CD14-positive monocyte (primary cell): ENCODE results near the gene MEIS1. TPM values are rescaled to one million over a fixed set of nuclear protein-coding genes. Genes with fewer than 3 reads are reported as not detected.

Experiments used
- DNase-seq, 3 donors: peaks; one replicate each; pipeline ENCODE4 v3.0.0-alpha.2; 2011 to 2022
- H2AFZ ChIP-seq: 2 replicates; pipeline ENCODE4 v1.6.0; 2012; ENCODE audit warnings: mild to moderate bottlenecking, low read depth, low read length, inconsistent platforms; ENCODE audit not compliant: insufficient read depth, poor library complexity, severe bottlenecking
- H3K27ac ChIP-seq, 2 donors: 1 replicate in 1 of 2; 2 replicates in 1 of 2; pipeline ENCODE4 v1.5.1; 2012 to 2013; ENCODE audit warnings: low read length in 2 of 2, control low read depth in 1 of 2, inconsistent platforms in 1 of 2, low read depth in 1 of 2, mild to moderate bottlenecking in 1 of 2
- H3K27me3 ChIP-seq, 2 donors: one replicate each; pipeline versions ENCODE4 v1.6.0 to v1.6.1; 2011 to 2013; ENCODE audit warnings: low read length in 2 of 2; ENCODE audit not compliant: control insufficient read depth in 2 of 2, insufficient read depth in 2 of 2
- H3K36me3 ChIP-seq, 2 donors: replicated peaks in 1 of 2; 1 replicate in 1 of 2; 2 replicates in 1 of 2; pipeline versions ENCODE4 v1.5.1 to v1.6.1; 2012 to 2013; ENCODE audit warnings: low read length in 2 of 2, control low read depth in 1 of 2, inconsistent platforms in 1 of 2, mild to moderate bottlenecking in 1 of 2; ENCODE audit not compliant: insufficient read depth in 2 of 2, control insufficient read depth in 1 of 2
- H3K4me1 ChIP-seq, 2 donors: 1 replicate in 1 of 2; 2 replicates in 1 of 2; pipeline versions ENCODE4 v1.5.1 to v1.6.1; 2012 to 2013; ENCODE audit warnings: low read length in 2 of 2, control low read depth in 1 of 2, inconsistent platforms in 1 of 2, mild to moderate bottlenecking in 1 of 2, moderate library complexity in 1 of 2; ENCODE audit not compliant: insufficient read depth in 2 of 2, control insufficient read depth in 1 of 2
- H3K4me2 ChIP-seq: replicated peaks from 2 replicates; pipeline ENCODE3; 2012; ENCODE audit warnings: low read length, moderate library complexity, mild to moderate bottlenecking; ENCODE audit not compliant: poor library complexity, severe bottlenecking; ENCODE audit errors: extremely low read depth
- H3K4me3 ChIP-seq, 3 experiments: fragments of 200-600 bp in 1 of 3; sonication (generic) in 1 of 3; replicated peaks in 1 of 3; 1 replicate in 2 of 3; 2 replicates in 1 of 3; pipeline ENCODE4 v1.5.1; 2011 to 2013; ENCODE audit warnings: low read length in 3 of 3, mild to moderate bottlenecking in 3 of 3, control low read depth in 2 of 3, low read depth in 2 of 3, inconsistent platforms in 1 of 3, moderate library complexity in 1 of 3
- H3K79me2 ChIP-seq: 2 replicates; pipeline ENCODE4 v1.6.0; 2012; ENCODE audit warnings: mild to moderate bottlenecking, control low read depth, inconsistent platforms, low read length, moderate library complexity; ENCODE audit not compliant: insufficient read depth
- H3K9ac ChIP-seq: 2 replicates; pipeline ENCODE4 v1.6.0; 2017; ENCODE audit warnings: low read length, mild to moderate bottlenecking; ENCODE audit not compliant: insufficient read depth, poor library complexity, severe bottlenecking
- H3K9me3 ChIP-seq, 2 donors: replicated peaks in 1 of 2; 1 replicate in 1 of 2; 2 replicates in 1 of 2; pipeline versions ENCODE4 v1.5.1 to v1.6.1; 2012 to 2013; ENCODE audit warnings: low read length in 2 of 2, control low read depth in 1 of 2; ENCODE audit not compliant: control insufficient read depth in 1 of 2, insufficient read depth in 1 of 2
- H4K20me1 ChIP-seq: 2 replicates; pipeline ENCODE4 v1.6.0; 2012; ENCODE audit warnings: mild to moderate bottlenecking, low read length, control low read depth, moderate library complexity; ENCODE audit not compliant: insufficient read depth
- H3K27ac Mint-ChIP-seq, 7 donors: one replicate each; pipeline ENCODE4 v1.8.0; 2020; ENCODE audit warnings: mild to moderate bottlenecking in 7 of 7, mixed read lengths in 7 of 7, moderate library complexity in 6 of 7, inconsistent platforms in 2 of 7
- H3K27me3 Mint-ChIP-seq, 3 donors: one replicate each; pipeline ENCODE4 v1.8.0; 2021 to 2022; ENCODE audit warnings: low read depth in 3 of 3, mild to moderate bottlenecking in 3 of 3, mixed read lengths in 3 of 3, moderate library complexity in 3 of 3, inconsistent platforms in 1 of 3
- H3K36me3 Mint-ChIP-seq, 2 donors: one replicate each; pipeline ENCODE4 v1.8.0; 2020; ENCODE audit warnings: mixed read lengths in 2 of 2, inconsistent platforms in 1 of 2, mild to moderate bottlenecking in 1 of 2
- H3K4me1 Mint-ChIP-seq: one replicate; pipeline ENCODE4 v1.8.0; 2020; ENCODE audit warnings: mild to moderate bottlenecking, mixed read lengths
- H3K4me3 Mint-ChIP-seq, 2 donors: one replicate each; pipeline ENCODE4 v1.8.0; 2020; ENCODE audit warnings: mild to moderate bottlenecking in 2 of 2, mixed read lengths in 2 of 2, moderate library complexity in 1 of 2
- H3K9me3 Mint-ChIP-seq, 7 donors: one replicate each; pipeline ENCODE4 v1.8.0; 2020 to 2022; ENCODE audit warnings: mixed read lengths in 7 of 7, mild to moderate bottlenecking in 6 of 7, moderate library complexity in 6 of 7, inconsistent platforms in 2 of 7
- WGBS: methylation state at CpG from one replicate; pipeline ENCODE4 v1.1.5; 2013; ENCODE audit warnings: missing lambda C conversion rate; ENCODE audit not compliant: insufficient coverage; 5-methylcytosine and 5-hydroxymethylcytosine counted together
- intact Hi-C, 2 donors: fragments of 100-400 bp; cut with micrococcal nuclease; formaldehyde crosslinking; loops; one replicate each; pipeline versions ENCODE4 v1.15.0 to v1.15.1; 2023
- polyA plus RNA-seq, 3 donors: library from polyadenylated mRNA; depleted of rRNA in 1 of 3; unstranded in 2 of 3; stranded (reverse) in 1 of 3; fragments of 300-500 nt in 2 of 3; fragments of >200 nt in 1 of 3; fragmentation: Illumina TruSeq in 2 of 3; gene quantifications; 1 replicate in 2 of 3; 2 replicates in 1 of 3; pipeline ENCODE4 v1.2.3, GENCODE V29; 2012 to 2021
- TF ChIP-seq, protein P1 (sequence below): fragments of 200-600 bp; IDR thresholded peaks from one replicate; pipeline ENCODE4 v1.8.0; 2022; ENCODE audit warnings: antibody characterized with exemption, mild to moderate bottlenecking

The MEIS1 gene
- polyA plus RNA-seq, 3 donors, result 0.09 to 0.40 TPM; not detected in 1

DNA sequence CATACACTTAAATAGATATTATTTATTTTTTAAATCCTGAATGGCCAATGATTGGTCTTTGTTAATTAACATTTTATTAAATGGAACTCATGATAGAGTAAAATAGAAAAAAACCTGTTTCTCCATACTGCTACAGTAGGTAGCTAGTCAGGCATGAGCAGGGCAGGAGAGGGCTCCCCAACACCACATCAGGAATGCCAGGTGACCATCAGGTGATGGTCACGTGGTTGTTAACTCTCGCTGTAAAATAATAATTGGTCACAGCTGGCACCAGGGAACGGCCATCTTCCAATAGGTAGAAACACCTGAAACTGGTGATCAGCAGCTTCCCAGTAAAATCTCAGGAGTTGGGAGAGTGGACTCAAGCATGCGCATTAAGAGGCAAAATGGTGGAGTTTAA is 172.2 kb downstream of the MEIS1 start:
- Histone ChIP-seq H3K79me2 (no peaks in the 10 kb centered on the region), H3K4me2 (no peak overlapping the region), H3K9me3 (no peaks in the 10 kb centered on the region), H3K27ac (no peak overlapping the region), H3K4me3 (no peak overlapping the region), H2AFZ (no peak overlapping the region), H3K36me3 (no peaks in the 10 kb centered on the region), H4K20me1 (no peaks in the 10 kb centered on the region), H3K9ac (no peak overlapping the region), H3K27me3 (no peaks in the 10 kb centered on the region), H3K4me1 (no peaks in the 10 kb centered on the region)
- no peaks in the 10 kb centered on the region for H3K27me3 Mint-ChIP-seq
- intact Hi-C loops, result no loop called here
- H3K36me3 Mint-ChIP-seq, result no peaks in the 10 kb centered on the region
- H3K9me3 Mint-ChIP-seq, result peaks cover 0 to 7% (median 2%) of the 10 kb centered on the region in 7 donors
- DNase-seq, result no peak
- H3K4me1 Mint-ChIP-seq, result peaks cover 1% of the 10 kb centered on the region
- no peak overlapping the region for H3K27ac Mint-ChIP-seq
- TF ChIP-seq, protein P1, sequence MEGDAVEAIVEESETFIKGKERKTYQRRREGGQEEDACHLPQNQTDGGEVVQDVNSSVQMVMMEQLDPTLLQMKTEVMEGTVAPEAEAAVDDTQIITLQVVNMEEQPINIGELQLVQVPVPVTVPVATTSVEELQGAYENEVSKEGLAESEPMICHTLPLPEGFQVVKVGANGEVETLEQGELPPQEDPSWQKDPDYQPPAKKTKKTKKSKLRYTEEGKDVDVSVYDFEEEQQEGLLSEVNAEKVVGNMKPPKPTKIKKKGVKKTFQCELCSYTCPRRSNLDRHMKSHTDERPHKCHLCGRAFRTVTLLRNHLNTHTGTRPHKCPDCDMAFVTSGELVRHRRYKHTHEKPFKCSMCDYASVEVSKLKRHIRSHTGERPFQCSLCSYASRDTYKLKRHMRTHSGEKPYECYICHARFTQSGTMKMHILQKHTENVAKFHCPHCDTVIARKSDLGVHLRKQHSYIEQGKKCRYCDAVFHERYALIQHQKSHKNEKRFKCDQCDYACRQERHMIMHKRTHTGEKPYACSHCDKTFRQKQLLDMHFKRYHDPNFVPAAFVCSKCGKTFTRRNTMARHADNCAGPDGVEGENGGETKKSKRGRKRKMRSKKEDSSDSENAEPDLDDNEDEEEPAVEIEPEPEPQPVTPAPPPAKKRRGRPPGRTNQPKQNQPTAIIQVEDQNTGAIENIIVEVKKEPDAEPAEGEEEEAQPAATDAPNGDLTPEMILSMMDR, result no peak
- H3K4me3 Mint-ChIP-seq, result no peak overlapping the region
- 100% methylated on average over 3 of the region's 4 CpGs for WGBS
